H9 (cell line): Measurements from ENCODE around the gene SPATA46. TPM values are rescaled to one million over a fixed set of nuclear protein-coding genes. Genes with fewer than 3 reads are reported as not detected.
A peak's percentile ranks its signal among the peaks of the same experiment; 100 is the strongest.
"Not testable (repeated sequence)": the region's sequence is repeated elsewhere in the genome, so short reads cannot be mapped to it uniquely, and the experiment has no call there.

Experiments
- DNase-seq: peaks from one replicate; pipeline ENCODE4 v3.0.0-alpha.2; 2017
- H2AFZ ChIP-seq: one replicate; pipeline ENCODE4 v1.6.1; 2013; ENCODE audit warnings: mild to moderate bottlenecking, low read length, control low read depth, moderate library complexity
- H2AK5ac ChIP-seq: 2 replicates; pipeline ENCODE4 v1.6.1; 2013; ENCODE audit warnings: low read length, control low read depth, mixed read lengths; ENCODE audit not compliant: insufficient read length
- H2BK120ac ChIP-seq: one replicate; pipeline ENCODE4 v1.6.1; 2013; ENCODE audit warnings: low read depth, mild to moderate bottlenecking, low read length, control low read depth, inconsistent platforms; ENCODE audit not compliant: poor library complexity, severe bottlenecking
- H2BK12ac ChIP-seq: 2 replicates; pipeline ENCODE4 v1.6.1; 2013; ENCODE audit warnings: low read length, control low read depth, mixed read lengths, low read depth; ENCODE audit not compliant: insufficient read length
- H2BK15ac ChIP-seq: 2 replicates; pipeline ENCODE4 v1.6.1; 2013; ENCODE audit warnings: low read depth, low read length, control low read depth
- H2BK20ac ChIP-seq: one replicate; pipeline ENCODE4 v1.6.1; 2013; ENCODE audit warnings: low read depth, mild to moderate bottlenecking, low read length, control low read depth, inconsistent platforms; ENCODE audit not compliant: poor library complexity, severe bottlenecking
- H2BK5ac ChIP-seq: 2 replicates; pipeline ENCODE4 v1.6.1; 2013; ENCODE audit warnings: low read length, control low read depth, mixed read lengths; ENCODE audit not compliant: insufficient read length
- H3K14ac ChIP-seq: 2 replicates; pipeline ENCODE4 v1.6.1; 2013; ENCODE audit warnings: low read length, control low read depth; ENCODE audit not compliant: insufficient read depth
- H3K18ac ChIP-seq: 2 replicates; pipeline ENCODE4 v1.6.1; 2013; ENCODE audit warnings: low read depth, mild to moderate bottlenecking, mixed read lengths, low read length, control low read depth; ENCODE audit not compliant: insufficient read length
- H3K23ac ChIP-seq: 2 replicates; pipeline ENCODE4 v1.6.1; 2013; ENCODE audit warnings: low read length, control low read depth, mixed read lengths, low read depth; ENCODE audit not compliant: insufficient read length
- H3K23me2 ChIP-seq: 2 replicates; pipeline ENCODE4 v1.6.1; 2013; ENCODE audit warnings: low read depth, mild to moderate bottlenecking, mixed read lengths, low read length, control low read depth; ENCODE audit not compliant: insufficient read length, poor library complexity, severe bottlenecking
- H3K27ac ChIP-seq: 2 replicates; pipeline ENCODE4 v1.5.1; 2013; ENCODE audit warnings: low read length, control low read depth, mixed read lengths, low read depth; ENCODE audit not compliant: insufficient read length
- H3K27me3 ChIP-seq: 2 replicates; pipeline ENCODE4 v1.6.1; 2013; ENCODE audit warnings: low read length, control low read depth, inconsistent platforms; ENCODE audit not compliant: insufficient read depth
- H3K4ac ChIP-seq: 2 replicates; pipeline ENCODE4 v1.6.1; 2013; ENCODE audit warnings: low read depth, mild to moderate bottlenecking, control low read depth, inconsistent platforms, low read length, moderate library complexity
- H3K4me1 ChIP-seq: 2 replicates; pipeline ENCODE4 v1.6.1; 2013; ENCODE audit warnings: low read length, control low read depth, inconsistent platforms; ENCODE audit not compliant: insufficient read depth
- H3K4me2 ChIP-seq: 2 replicates; pipeline ENCODE4 v1.6.1; 2013; ENCODE audit warnings: low read length, control low read depth, mixed read lengths; ENCODE audit not compliant: insufficient read length, insufficient read depth
- H3K56ac ChIP-seq: 2 replicates; pipeline ENCODE4 v1.6.1; 2013; ENCODE audit warnings: low read depth, mild to moderate bottlenecking, mixed read lengths, low read length, control low read depth; ENCODE audit not compliant: insufficient read length
- H3K79me1 ChIP-seq: 2 replicates; pipeline ENCODE4 v1.6.1; 2013; ENCODE audit warnings: low read depth, mild to moderate bottlenecking, moderate library complexity, low read length, control low read depth, inconsistent platforms; ENCODE audit not compliant: insufficient read depth, poor library complexity, severe bottlenecking
- H3K79me2 ChIP-seq: 2 replicates; pipeline ENCODE4 v1.6.1; 2013; ENCODE audit warnings: low read length, control low read depth, inconsistent platforms; ENCODE audit not compliant: insufficient read depth
- H3K9ac ChIP-seq: 2 replicates; pipeline ENCODE4 v1.6.1; 2013; ENCODE audit warnings: low read length, control low read depth, mixed read lengths; ENCODE audit not compliant: insufficient read length; ENCODE audit errors: extremely low read depth
- H3K9me3 ChIP-seq: one replicate; pipeline ENCODE4 v1.6.1; 2013; ENCODE audit warnings: low read depth, low read length, inconsistent platforms; ENCODE audit not compliant: control insufficient read depth
- H3T11ph ChIP-seq: one replicate; pipeline ENCODE4 v1.6.1; 2013; ENCODE audit warnings: mild to moderate bottlenecking, low read length, control low read depth, inconsistent platforms
- H4K20me1 ChIP-seq: one replicate; pipeline ENCODE4 v1.6.1; 2013; ENCODE audit not compliant: control insufficient read depth, insufficient read length, insufficient read depth
- H4K5ac ChIP-seq: 2 replicates; pipeline ENCODE4 v1.6.1; 2013; ENCODE audit warnings: low read depth, mild to moderate bottlenecking, mixed read lengths, low read length, control low read depth; ENCODE audit not compliant: insufficient read length
- H4K8ac ChIP-seq: replicated peaks from 2 replicates; pipeline ENCODE4 v1.6.1; 2013; ENCODE audit warnings: low read length, control low read depth, mixed read lengths, low read depth; ENCODE audit not compliant: insufficient read length
- H4K91ac ChIP-seq: 2 replicates; pipeline ENCODE4 v1.6.1; 2013; ENCODE audit warnings: low read depth, mild to moderate bottlenecking, moderate library complexity, mixed read lengths, low read length, control low read depth; ENCODE audit not compliant: insufficient read length
- H3K27ac Mint-ChIP-seq, 3 experiments: 2 replicates in 2 of 3; 3 replicates in 1 of 3; pipeline ENCODE4 v1.8.0; 2020 to 2021; ENCODE audit warnings: mixed read lengths in 3 of 3, mild to moderate bottlenecking in 1 of 3, moderate library complexity in 1 of 3
- H3K27me3 Mint-ChIP-seq: 2 replicates; pipeline ENCODE4 v1.8.0; 2021; ENCODE audit warnings: low read depth, mild to moderate bottlenecking, moderate library complexity, mixed read lengths
- H3K36me3 Mint-ChIP-seq, 3 experiments: 2 replicates in 2 of 3; 3 replicates in 1 of 3; pipeline ENCODE4 v1.8.0; 2020 to 2021; ENCODE audit warnings: low read depth in 3 of 3, mixed read lengths in 3 of 3; ENCODE audit not compliant: insufficient read depth in 1 of 3
- H3K4me1 Mint-ChIP-seq, 2 experiments: 2 replicates each; pipeline ENCODE4 v1.8.0; 2020; ENCODE audit warnings: mixed read lengths in 2 of 2
- H3K4me3 Mint-ChIP-seq, 2 experiments: 2 replicates in 1 of 2; 3 replicates in 1 of 2; pipeline ENCODE4 v1.8.0; 2020 to 2021; ENCODE audit warnings: mild to moderate bottlenecking in 2 of 2, mixed read lengths in 2 of 2, moderate library complexity in 1 of 2
- H3K9me3 Mint-ChIP-seq, 2 experiments: 2 replicates in 1 of 2; 3 replicates in 1 of 2; pipeline ENCODE4 v1.8.0; 2020; ENCODE audit warnings: mild to moderate bottlenecking in 2 of 2, mixed read lengths in 2 of 2, moderate library complexity in 1 of 2
- WGBS: extraction: QIAGEN DNeasy Blood & Tissue Kit; methylation state at CpG from one replicate; pipeline ENCODE4 v1.1.7; 2013; ENCODE audit warnings: missing lambda C conversion rate, low lambda C conversion rate, mixed read lengths; ENCODE audit not compliant: insufficient read length; ENCODE audit errors: extremely low coverage; 5-methylcytosine and 5-hydroxymethylcytosine counted together
- total RNA-seq: library from RNA; stranded (reverse); gene quantifications from 2 replicates; pipeline ENCODE4 v1.2.1, GENCODE V29; 2021
- TF ChIP-seq, protein P1 (sequence below): fragments of 200-600 bp; sonication (generic); conservative IDR thresholded peaks from 3 replicates; pipeline ENCODE4 v1.8.0; 2021; ENCODE audit warnings: antibody characterized with exemption, mild to moderate bottlenecking

SPATA46 gene
- total RNA-seq, 1 experiment from 2014 or later: not detected

DNA sequence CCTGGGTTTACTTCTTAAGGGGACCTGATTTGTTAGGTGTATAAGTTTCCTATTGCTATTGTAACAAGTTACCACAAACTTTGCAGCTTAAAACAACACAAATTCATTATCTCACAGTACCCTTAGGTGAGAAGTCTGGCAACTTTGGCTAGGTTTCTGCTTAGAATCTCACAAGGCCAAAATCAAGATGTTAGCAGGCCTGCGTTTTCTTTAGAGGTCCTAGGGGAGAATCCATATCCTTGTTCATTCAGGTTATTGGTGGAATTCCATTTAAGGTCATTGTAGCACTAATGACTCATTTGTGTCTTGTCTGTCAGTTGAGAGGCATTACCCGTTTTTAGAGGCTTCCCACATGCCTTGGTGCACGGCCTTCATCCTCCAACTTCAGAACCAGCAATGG is 43.5 kb upstream of the SPATA46 start:
- TF ChIP-seq, protein P1, sequence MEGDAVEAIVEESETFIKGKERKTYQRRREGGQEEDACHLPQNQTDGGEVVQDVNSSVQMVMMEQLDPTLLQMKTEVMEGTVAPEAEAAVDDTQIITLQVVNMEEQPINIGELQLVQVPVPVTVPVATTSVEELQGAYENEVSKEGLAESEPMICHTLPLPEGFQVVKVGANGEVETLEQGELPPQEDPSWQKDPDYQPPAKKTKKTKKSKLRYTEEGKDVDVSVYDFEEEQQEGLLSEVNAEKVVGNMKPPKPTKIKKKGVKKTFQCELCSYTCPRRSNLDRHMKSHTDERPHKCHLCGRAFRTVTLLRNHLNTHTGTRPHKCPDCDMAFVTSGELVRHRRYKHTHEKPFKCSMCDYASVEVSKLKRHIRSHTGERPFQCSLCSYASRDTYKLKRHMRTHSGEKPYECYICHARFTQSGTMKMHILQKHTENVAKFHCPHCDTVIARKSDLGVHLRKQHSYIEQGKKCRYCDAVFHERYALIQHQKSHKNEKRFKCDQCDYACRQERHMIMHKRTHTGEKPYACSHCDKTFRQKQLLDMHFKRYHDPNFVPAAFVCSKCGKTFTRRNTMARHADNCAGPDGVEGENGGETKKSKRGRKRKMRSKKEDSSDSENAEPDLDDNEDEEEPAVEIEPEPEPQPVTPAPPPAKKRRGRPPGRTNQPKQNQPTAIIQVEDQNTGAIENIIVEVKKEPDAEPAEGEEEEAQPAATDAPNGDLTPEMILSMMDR: no peak
- H3K9ac ChIP-seq: no peak overlapping the region
- no peak overlapping the region for H3K4me3 Mint-ChIP-seq
- no peak overlapping the region for H4K8ac ChIP-seq
- H2BK12ac ChIP-seq: no peak overlapping the region
- no peak overlapping the region for H2BK20ac ChIP-seq
- no peak overlapping the region for H2BK15ac ChIP-seq
- no peaks in the 10 kb centered on the region for H3K23me2 ChIP-seq
- H3K56ac ChIP-seq: no peak overlapping the region
- no peak overlapping the region for H3K18ac ChIP-seq
- H3K4me1 ChIP-seq: no peaks in the 10 kb centered on the region
- WGBS: no CpG with 5 or more reads among the region's 3 CpGs
- no peak for DNase-seq
- no peaks in the 10 kb centered on the region for H3K27me3 ChIP-seq
- H3K4me1 Mint-ChIP-seq: no peaks in the 10 kb centered on the region
- no peak overlapping the region for H2BK120ac ChIP-seq
- H3K36me3 Mint-ChIP-seq: peaks cover 0 to 7% (median 6%) of the 10 kb centered on the region in 3 experiments; a peak in 3 of 7 replicates
- no peak overlapping the region for H2AK5ac ChIP-seq
- no peak overlapping the region for H3K27ac Mint-ChIP-seq
- H3K79me1 ChIP-seq: no peaks in the 10 kb centered on the region
- no peak overlapping the region for H4K91ac ChIP-seq
- no peaks in the 10 kb centered on the region for H3K79me2 ChIP-seq
- H3K27ac ChIP-seq: no peak overlapping the region
- no peak overlapping the region for H4K5ac ChIP-seq
- no peak overlapping the region for H2AFZ ChIP-seq
- no peak overlapping the region for H3K4ac ChIP-seq
- H3K14ac ChIP-seq: no peak overlapping the region
- H4K20me1 ChIP-seq: no peaks in the 10 kb centered on the region
- no peak overlapping the region for H3K4me2 ChIP-seq
- no peak overlapping the region for H2BK5ac ChIP-seq
- no peak overlapping the region for H3T11ph ChIP-seq
- H3K9me3 ChIP-seq: no peaks in the 10 kb centered on the region
- H3K27me3 Mint-ChIP-seq: peaks cover 2% of the 10 kb centered on the region; the same call in 1 of the 2 replicates
- H3K9me3 Mint-ChIP-seq: peaks cover 8 to 13% of the 10 kb centered on the region in 2 experiments; a peak in 4 of 5 replicates
- no peak overlapping the region for H3K23ac ChIP-seq

DNA sequence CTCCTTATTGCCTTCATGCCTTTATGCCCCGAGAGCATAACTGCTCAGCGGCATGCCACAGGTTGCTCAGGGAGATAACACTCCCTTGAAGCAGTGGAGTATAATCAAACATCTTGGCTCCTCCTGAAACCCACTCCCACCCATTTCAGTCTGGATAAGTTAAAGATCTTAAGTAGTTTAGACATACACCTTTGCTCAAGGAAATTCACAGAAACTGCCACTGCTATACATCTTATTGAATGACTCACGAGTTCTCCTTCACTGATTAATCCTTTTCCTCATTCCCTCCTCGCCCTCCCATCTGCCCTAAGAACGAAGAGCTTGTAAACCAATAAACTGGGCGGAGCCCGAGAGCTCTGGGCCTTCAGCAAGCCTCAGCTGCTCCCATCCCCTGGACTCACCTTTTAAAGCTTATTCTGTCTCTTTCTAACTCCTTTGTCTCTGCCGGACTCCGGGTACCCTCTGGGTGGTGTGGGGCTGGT is 42.8 kb upstream of the SPATA46 start:
- H3K4me3 Mint-ChIP-seq, H2BK12ac ChIP-seq, H3K4me1 ChIP-seq, H2AK5ac ChIP-seq, H3K23ac ChIP-seq, H3K4ac ChIP-seq, H3K4me2 ChIP-seq, H3K27ac ChIP-seq, H2BK120ac ChIP-seq, H3K27ac Mint-ChIP-seq, H2AFZ ChIP-seq, H3K18ac ChIP-seq, H4K8ac ChIP-seq, H3K27me3 ChIP-seq, H4K5ac ChIP-seq, H4K91ac ChIP-seq, H3K9me3 ChIP-seq, H2BK5ac ChIP-seq, DNase-seq, H3K27me3 Mint-ChIP-seq, H3T11ph ChIP-seq, H3K79me2 ChIP-seq, H3K4me1 Mint-ChIP-seq, H3K14ac ChIP-seq, H2BK15ac ChIP-seq, H3K36me3 Mint-ChIP-seq, H3K9ac ChIP-seq, H3K79me1 ChIP-seq, H3K56ac ChIP-seq, H4K20me1 ChIP-seq, H3K23me2 ChIP-seq: not testable (repeated sequence)
- H3K9me3 Mint-ChIP-seq: peaks cover 9 to 14% of the 10 kb centered on the region in 2 experiments; a peak in 4 of 5 replicates
- peak overlapping the region; percentile 6 for H2BK20ac ChIP-seq
- no CpG with 5 or more reads among the region's 9 CpGs for WGBS
